GM10266 (cell line): ENCODE measurements around the gene CDHR2.
"Not testable (repeated sequence)": the region's sequence is repeated elsewhere in the genome, so short reads cannot be mapped to it uniquely, and the experiment has no call there.

Experiments
- DNase-seq: peaks from one replicate; pipeline ENCODE4 v3.0.0; 2012; ENCODE audit errors: extremely low spot score
- CTCF ChIP-seq: IDR thresholded peaks from 2 replicates; pipeline ENCODE4 v1.5.1; 2012; ENCODE audit warnings: mild to moderate bottlenecking, low read depth; ENCODE audit not compliant: control insufficient read depth, insufficient read depth; ENCODE audit errors: missing control alignments

CDHR2 gene

GRCh38 chr5:176597417-176598389, 48.6 kb downstream of the CDHR2 start:
- no peak for TF ChIP-seq CTCF
- no peak for DNase-seq

- DNase-seq: not testable (repeated sequence)
These were observed 50.7 kb downstream of the CDHR2 start for GRCh38 chr5:176599749-176600430.

GRCh38 chr5:176601901-176602482, 52.9 kb downstream of the CDHR2 start:
- no peak for DNase-seq
- no peak for TF ChIP-seq CTCF

GRCh38 chr5:176603091-176603490, 53.9 kb downstream of the CDHR2 start:
- no peak for DNase-seq
- no peak for TF ChIP-seq CTCF

- TF ChIP-seq CTCF: no peak
- no peak for DNase-seq
These were observed 56.9 kb downstream of the CDHR2 start for GRCh38 chr5:176606032-176606431.

GRCh38 chr5:176606875-176607274, 57.7 kb downstream of the CDHR2 start:
- no peak for TF ChIP-seq CTCF
- DNase-seq: no peak

GRCh38 chr5:176608142-176608705, 59.1 kb downstream of the CDHR2 start:
- TF ChIP-seq CTCF: no peak
- DNase-seq: no peak
